GM18870 (cell line): ENCODE data around the gene C22orf31.
"Not testable (repeated sequence)": the region's sequence is repeated elsewhere in the genome, so short reads cannot be mapped to it uniquely, and the experiment has no call there.

ENCODE experiments used
- ATAC-seq: cut with Tn5 transposase; IDR thresholded peaks from one replicate; pipeline ENCODE4 v1.9.1; 2021; ENCODE audit warnings: moderate library complexity; ENCODE audit not compliant: unreplicated experiment

The C22orf31 gene

DNA sequence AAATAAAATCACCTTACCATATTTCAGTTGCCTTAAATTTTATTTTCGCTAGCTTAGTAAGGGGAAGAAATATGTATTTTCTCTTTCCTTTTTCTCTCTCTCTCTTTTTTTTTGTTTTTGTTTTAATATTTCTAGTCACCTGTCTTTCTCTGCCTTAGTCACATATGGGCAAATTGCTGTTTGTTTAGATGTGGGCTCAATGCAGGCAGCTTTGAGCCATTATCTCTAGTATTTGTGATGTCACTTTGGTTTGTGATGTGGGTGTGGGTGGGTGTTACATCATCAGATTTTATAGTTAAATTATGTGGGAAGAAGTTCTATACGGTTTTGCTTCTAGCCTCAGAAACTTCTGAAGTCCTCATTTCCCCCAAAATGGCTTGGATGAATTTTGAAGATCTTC, at the start of gene C22orf31:
Gene C22orf31 (minus strand): TSS at position 59 of the 400 bp plus-strand sequence. CDS start 39 bp downstream, at position 20.
- no peak for ATAC-seq

DNA sequence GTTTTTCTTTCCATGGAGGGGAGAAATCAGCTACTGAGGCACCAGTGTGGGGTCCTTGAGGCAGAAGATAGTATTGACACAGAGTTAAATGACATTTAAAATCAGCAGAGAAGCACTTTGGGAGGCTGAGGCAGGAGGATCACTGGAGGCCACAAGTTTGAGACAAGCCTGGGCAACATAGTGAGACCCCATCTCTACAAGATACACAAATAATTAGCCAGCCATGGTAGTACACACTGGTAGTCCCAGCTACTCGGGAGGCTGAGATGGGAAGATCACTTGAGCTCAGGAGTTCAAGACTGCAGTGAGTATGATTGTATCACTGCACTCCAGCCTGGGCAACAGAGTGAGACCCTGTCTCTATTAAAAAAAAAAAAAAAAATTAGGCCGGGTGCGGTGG, 49.3 kb upstream of the C22orf31 start:
- ATAC-seq, result no peak

DNA sequence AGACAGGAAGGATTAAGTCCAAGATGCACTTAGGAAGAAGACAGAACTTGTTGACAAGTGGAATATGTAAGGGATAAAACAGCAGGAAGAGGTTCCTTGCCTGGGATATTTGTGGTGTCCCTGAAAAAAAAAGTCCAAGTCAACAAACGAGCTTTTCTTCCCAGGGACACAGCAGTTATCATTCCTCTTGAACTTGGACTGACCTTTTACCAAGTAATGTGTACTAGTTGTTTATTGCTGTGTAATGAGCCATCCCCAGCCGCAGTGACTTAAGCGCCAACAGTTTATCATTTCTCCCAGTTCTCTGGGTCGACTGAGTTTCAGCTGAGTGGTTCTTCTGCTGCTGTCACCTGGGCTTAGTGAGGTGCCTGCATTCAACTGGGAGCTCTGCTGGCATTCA, 48.2 kb upstream of the C22orf31 start:
- ATAC-seq, result no peak

DNA sequence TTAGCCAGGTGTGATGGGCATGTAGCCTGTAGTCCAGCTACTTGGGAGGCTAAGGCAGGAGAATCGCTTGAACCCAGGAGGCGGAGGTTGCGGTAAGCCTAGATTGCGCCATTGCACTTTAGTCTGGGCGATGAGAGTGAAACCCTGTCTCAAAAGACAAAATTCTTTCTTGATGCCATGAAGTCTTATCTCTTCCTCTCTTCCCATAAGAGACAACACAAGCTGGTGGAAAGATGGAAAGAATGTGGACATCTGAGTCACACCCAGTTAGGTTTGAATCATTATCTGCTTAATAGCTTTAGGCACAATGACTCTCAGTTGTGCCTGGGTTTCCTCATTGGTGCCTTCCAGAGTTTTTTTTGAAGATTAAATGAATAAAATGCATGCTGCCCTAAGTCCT, 46.5 kb upstream of the C22orf31 start:
- no peak for ATAC-seq

DNA sequence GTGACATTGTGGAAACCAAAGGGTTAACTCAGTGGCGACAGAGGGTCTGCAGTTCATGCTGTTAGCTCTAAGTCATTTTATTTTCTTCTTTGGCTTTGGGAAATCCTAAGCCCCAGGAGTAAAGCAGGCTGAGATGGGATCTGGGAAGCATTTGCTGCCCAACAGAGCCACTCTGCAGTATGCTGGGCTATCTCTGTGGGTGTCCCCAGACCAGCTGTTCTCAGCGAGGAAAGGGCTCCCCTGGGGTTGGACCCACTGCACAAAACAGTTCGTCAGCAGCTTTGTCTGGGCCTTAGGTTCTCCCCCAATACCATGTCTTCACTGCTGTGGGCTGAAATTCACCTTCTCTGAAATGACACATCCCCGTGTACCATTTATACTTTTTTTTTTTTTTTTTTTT, 45.2 kb upstream of the C22orf31 start:
- ATAC-seq, result no peak

DNA sequence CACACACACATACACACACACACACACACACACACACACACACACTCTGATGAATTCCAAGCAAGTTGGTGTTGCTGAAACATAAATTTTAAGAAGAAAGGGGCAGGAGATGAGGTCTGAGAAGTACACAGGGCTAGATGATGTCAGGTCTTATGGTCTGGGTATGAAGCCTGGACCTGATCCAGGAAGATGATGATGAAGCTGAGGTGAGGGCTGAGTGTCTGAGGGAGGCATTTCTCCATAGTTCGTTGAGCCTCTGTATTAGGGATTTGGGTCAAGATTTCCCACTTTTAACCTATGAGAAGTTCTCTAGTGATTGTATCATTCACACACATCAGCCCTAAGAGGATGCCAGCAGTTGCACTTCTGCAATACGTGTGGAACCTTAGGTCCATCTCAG, 43.8 kb upstream of the C22orf31 start:
- ATAC-seq, result no peak

DNA sequence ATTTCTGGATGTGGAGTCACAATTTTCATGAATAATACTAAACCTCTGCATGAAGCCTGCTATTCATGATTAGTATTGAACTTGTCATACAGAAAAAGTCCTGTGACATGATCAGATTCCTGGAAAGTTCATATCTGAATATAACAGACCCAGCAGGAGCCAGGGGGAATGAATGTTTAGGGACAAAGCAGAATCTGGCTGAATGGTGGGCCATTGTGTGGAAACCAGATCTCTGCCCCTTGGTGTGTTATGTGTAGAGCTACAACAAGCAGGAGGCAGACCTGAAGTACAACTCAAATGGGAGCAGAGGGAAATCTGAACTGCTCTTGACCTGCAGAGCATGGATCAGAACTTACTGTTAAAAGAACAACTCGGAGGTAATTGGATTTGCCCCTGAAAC, 41.5 kb upstream of the C22orf31 start:
- no peak for ATAC-seq

DNA sequence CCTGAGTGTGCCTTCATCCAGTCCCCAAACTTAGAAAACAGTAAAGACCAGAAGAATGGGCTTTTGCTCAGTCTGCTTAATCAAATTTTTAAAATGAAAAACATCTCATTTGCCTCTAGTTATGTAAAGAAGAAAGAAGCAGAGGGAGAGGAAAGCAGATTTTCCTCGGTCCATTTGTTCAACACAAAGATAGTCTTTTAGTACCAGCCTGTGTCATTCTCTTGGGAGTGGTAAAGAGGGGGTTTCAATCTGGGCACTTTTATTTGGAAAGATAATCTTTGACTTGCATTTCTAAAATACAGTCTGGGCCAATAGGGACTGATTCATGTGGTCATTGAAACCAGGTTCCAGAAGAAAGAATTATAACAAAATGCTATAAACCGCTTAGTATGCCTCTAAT, 40.7 kb upstream of the C22orf31 start:
- no peak for ATAC-seq

DNA sequence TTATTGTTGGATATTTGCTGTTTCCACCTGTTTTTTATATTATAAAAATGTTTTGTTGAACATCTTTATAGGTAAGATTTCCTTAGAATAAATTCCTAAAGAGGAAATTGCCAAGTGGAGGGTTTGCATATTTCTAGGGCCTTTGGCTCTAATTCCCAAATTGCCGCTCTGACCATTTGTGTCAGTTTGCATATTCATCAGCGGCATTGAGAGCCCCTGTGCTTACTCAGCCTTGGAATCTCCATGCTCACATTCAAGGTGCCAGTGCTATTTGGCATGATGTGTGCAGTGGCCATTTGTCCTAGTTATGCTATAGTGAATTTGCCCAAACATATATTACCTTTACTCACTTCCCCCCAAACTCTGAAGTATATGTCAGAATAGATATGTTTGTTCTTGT, 36.7 kb upstream of the C22orf31 start:
- no peak for ATAC-seq

DNA sequence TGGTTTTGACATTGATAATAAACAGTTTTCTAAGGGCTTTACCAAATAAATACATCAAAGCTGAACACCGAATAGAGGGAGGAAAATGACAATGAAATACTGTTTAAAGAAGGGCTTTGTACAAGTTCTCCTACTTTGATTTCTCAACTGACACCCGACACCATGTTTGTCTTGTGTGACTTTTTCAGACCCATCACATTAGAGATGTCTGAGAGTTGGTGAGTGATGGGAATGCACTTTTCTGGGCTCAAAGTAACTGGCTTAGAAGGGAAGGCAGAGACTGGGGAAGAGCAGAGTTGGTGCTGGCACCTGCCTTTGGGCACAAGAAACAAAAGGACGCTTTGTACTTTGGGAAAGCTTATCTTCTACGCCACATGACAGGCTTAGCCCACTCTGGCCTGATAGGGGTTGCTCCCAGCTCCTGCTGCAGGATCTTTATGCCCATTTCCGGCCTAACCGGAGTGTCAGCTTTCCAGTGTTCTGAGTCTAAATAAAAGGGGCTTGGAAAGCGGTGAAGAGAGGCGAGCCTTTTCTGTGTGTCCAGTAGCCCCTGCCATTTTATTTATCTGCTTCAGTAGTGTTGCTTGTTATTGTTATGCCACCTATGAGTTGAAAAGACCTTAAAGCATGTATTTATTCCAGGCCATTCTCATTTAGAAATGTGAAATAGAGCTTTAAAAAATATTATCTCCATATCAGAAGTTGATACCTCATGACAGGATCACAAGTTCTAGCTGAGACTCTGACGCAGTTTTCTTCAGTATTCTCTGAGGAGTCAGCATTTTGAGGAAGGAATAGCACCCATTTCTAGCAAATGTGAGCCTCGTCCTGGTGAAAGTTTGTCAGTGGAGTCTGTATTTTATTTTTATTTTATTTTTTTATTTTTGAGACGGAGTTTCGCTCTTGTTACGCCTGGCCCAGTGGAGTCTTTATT, 35.4 kb upstream of the C22orf31 start:
- ATAC-seq, result no peak

DNA sequence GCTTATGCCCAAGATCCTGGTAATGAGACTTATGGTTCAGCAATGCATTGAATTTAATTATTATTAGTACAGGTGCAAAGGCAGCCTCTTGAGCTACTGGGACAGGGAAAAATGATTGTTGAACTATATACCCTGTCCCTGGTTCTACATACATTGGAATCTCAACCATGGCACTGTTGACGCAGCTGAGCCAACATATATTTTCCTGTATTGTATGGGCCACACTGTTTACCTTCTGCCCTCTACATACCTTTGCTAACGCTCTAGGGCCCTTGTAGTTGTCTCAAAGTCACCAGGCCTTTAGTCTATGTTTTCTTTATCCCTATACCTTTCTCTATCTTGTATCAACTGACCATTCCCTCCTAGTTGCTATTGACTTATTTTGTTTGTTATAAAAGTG, 33.8 kb upstream of the C22orf31 start:
- no peak for ATAC-seq

DNA sequence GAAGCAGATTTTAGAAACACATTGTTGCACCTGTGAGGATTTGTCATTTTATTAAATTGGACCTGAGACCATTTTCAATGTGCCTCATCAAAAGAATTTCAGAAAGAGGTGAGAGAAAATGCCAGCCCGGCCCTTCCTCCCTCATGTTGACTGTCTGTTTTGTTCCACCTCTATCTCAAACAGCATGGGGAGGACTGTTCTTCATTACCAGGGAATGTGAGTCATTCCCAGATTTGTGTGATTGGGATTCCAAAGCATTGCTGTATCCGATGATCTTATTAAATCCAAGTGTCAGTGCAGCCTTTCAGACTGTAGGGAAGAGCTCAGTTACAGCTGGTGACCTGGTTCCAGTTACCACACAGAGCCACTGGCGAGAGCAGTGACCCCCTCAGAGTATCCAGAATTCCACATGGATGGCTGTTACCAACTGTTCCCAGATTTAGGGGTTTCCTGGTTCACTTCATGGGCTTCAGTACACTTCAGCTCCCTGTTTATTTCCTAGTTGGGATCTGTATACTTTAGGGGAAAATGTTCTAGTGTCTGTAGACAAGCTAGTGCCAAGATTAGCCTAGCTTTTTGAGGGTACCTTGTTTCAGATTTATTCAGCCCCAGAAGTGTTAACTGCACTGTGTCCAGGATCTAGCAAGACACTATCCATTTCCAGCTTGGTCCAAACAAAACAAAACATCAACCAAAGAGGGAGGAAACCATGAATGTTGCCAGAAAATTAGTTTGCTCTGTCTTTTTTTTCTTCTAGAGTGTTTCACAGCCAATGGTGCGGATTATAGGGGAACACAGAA, 32.1 kb upstream of the C22orf31 start:
- no peak for ATAC-seq

DNA sequence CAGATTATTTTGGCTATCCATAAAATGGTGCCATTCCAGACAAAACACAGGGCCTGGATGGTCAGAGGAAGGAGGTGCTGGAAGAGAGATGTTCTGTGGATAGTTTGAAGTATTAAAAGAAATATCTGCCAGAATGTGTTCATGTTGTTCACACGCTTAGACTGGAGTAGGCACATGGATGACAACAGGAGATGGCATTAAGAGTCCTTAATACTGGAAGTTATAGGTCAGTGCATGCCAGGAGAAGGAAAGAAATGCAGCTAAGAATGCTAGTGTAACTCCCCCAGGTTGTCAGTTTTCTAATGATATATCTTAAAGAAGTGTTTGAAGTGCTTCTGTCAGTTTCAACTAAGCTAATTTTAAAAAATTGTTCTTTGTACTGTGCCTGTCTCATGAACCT, 31.4 kb upstream of the C22orf31 start:
- ATAC-seq, result no peak

DNA sequence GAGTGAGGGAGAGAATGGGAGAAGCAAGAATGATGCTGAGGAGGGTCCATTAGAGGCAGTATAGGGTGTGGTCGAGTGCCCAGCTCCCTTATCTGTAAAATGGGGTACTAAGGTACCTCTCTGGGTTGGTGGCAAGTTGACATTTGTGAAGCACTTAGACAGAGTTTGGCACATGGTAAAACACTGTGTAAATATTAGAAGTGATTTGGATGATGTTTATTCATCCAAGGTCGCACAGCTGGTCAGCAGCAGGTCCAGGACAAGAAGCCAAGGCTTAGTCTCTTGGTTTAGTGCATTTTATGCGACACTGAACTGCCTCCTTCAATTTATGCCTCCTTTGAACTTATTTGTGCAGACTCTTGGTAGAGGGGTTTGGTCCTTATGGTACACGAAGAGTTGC, 30.6 kb upstream of the C22orf31 start:
- ATAC-seq, result no peak

DNA sequence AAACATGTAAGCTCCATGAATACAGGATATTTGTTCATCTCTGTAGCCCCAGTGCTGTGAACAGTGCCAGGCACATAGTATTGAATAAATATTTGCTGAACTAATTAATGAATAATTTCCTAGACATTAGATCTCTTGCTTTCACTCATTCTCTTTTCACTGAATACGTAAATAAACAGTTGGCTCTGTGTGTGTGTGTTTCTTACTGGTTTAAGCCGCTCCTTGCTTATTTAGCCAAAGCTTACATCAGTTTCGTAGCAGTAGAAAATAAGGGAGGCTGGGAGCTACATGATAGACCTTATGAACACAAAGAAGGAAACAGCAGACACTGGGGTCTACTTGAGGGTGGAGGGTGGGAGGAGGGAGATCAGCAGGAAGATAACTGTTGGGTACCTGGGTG, 28.4 kb upstream of the C22orf31 start:
- no peak for ATAC-seq

DNA sequence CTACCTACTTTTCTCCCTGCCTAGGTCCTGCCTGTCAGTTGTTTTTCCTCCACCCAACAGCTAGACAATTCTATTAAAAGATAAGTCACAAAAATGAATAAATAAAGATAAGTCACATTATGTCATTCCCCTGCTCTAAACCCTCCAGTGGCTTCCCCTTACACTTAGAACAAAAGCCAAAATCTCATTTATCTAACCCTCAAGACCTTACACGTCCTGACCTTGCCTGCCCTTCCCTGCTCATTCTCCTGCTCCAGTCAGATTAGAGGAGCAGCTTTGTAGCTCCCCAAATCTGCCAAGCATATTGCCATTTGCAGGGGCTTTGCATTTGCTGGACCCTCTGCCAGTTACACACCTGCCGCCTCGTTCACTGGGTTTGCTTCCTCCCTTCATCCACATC, 27.9 kb upstream of the C22orf31 start:
- ATAC-seq, result no peak

DNA sequence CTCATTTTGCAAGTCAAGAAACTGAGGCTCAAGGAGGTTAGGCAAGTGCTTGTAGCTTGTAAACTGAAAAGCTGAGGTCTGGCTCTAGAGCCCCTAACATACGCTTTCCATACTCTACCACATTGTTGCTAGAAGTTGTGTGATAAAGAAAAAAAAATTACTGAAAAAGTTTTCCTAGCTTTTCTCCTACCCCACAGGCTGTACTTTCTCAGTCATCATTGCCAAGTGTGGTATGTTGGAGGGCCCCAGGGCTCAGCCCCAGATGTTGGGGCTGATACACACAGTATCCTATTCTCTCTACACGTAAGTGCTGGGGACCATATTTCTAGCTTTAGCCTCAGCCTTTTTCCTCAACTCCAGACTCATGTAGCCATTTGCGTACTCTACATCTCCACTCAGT, 27.2 kb upstream of the C22orf31 start:
- no peak for ATAC-seq

DNA sequence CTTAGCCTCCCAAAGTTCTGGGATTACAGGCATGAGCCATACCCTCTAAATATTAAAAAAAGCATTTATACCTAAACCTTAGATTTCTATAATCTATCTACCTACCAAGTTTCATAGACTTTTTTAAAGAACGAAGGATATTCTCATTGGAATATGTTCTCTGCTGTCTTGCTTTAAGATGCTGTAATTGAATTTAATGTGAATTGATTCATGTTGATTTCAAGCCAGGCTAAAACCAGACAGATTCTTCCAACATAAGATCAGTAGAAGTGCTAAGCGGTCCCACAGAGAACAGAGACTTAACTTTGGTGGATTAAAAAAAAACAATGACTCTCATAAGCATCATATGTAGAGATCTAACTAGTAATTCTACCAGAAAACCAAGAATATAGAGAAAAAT, 25.4 kb upstream of the C22orf31 start:
- ATAC-seq, result no peak

DNA sequence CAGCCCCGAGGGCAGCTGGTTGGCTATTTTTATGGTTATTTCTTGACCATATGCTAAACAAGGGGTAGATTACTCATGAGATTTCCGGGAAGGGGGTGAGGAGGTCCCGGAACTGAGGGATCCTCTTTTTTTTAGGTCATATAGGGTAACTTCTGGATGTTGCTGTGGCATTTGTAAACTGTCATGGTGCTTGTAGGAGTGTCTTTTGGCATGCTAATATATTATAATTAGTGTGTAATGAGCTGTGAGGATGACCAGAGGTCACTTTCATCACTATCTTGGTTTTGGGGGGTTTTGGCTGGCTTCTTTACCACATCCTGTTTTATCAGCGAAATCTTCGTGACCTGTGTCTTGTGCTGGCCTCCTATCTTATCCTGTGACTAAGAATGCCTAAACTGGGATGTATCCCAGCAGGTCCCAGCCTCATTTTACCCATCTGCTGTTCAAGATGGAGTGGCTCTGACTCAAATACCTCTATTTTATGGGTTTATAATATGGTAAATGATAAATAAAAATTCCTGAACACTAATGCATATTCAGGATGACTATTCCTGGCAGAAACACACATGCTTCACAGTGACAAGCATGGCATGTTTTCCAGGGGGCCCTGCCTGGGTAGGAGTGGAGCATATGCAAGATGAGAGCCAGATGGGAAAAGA, 22.4 kb upstream of the C22orf31 start:
- no peak for ATAC-seq

DNA sequence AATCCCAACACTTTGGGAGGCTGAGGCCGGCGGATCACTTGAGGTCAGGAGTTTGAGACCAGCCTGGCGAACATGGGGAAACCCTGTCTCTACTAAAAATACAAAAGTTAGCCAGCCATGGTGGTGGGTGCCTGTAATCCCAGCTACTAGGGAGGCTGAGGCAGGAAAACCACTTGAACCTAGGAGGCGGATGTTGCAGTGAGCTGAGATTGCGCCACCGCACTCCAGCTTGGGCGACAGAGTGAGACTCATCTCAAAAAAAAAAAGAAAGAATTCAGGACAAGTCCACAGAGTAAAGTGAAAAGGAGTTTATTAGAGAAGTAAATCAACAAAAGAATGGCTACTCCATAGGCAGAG, 21.9 kb upstream of the C22orf31 start:
- not testable (repeated sequence) for ATAC-seq

DNA sequence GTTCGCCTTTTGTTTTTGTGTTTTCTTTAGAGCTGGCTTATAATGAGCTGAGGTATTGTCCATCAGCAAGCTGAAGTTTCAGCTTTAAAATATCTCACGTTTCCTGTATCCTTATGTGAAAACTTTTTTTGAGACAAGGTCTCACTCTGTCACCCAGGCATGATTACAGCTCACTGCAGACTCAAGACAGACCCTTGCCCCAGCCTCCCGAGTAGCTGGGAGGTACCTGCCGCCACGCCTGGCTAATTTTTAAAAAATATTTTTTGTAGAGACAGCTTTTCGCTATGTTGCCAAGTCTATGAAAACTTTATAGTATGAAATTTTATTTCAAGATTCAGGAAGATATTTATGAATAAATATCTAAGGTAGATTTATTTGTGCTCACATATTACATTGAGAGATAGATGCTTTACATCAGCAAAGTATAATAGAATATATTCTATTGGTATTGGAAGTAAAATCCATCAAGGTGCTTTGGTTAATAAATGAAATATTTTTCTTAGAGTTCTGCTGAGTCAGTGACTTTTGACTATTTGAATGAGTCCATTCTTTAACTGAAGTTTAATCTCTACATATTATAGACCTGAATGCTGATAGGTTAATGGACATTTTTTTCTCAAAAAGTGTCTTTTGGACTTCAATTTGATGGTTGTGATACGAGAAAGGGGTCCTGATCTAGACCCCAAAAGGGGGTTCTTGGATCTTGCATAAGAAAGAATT, 21.4 kb upstream of the C22orf31 start:
- ATAC-seq, result no peak
